OCI-M2 (cell line): ENCODE data around the gene CALN1.
"Not testable (repeated sequence)": the region's sequence is repeated elsewhere in the genome, so short reads cannot be mapped to it uniquely, and the experiment has no call there.

Experiments
- DNase-seq: peaks from one replicate; lab custom pipeline; 2025; ENCODE audit not compliant: unreplicated experiment; lab: John Stamatoyannopoulos, UW

CALN1 gene

DNA sequence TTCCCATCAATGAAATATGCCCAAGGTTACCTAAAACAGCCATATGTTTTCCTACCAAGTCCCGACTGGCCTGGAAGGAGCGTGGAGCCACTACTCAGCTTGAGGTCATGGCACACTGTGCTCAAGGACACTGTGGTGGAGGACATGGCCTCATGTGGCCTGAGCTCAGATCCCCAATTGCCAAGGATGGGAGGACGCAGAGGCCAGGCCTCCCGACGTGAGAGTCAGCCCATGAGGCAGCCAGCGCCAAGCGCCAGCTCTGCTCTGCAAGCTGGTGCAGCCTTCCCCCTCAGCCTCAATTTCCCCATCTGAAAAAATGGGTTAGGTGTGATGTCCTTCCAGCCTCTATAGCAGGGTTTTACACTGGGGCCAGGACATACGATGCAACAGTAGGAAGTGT lies 302.6 kb downstream of the CALN1 start:
- no peak for DNase-seq

DNA sequence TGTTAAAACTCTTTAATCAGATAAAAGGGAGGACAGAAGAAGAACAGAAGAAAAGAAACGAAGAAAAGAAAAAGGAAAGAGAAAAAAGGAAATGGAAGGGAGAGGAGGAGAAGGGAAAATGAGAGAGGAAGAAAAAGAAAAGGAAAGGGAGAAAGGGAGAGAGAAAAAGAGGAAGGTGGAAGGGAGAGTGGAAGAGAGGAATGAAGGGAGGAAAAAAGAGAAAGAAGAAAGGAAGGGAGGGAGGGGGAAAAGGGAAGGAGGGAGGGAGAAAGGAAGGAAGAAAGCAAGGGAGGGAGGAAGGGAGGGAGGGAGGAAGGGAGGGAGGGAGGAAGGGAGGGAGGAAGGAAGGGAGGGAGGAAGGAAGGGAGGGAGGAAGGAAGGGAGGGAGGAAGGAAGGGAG lies 305.7 kb downstream of the CALN1 start:
- DNase-seq = no peak

DNA sequence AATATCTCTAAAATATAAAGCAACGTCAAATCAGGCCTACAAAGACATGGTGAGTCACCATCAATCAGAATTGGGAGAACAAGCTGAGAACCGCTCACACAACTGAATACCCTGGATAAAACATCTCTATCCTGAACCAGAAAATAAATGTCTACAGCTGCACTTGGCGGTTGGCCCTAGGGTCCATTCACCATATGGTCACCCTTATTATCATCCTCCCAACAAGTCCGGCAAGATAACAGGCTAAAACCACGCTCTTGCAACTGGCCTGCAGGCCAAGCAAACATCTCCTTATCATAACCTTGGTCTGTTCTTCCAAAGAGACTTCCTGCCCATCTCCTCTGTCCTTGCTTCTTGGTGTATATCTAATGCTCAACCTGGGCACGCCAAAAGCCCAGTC lies 310.7 kb downstream of the CALN1 start:
- DNase-seq = no peak

DNA sequence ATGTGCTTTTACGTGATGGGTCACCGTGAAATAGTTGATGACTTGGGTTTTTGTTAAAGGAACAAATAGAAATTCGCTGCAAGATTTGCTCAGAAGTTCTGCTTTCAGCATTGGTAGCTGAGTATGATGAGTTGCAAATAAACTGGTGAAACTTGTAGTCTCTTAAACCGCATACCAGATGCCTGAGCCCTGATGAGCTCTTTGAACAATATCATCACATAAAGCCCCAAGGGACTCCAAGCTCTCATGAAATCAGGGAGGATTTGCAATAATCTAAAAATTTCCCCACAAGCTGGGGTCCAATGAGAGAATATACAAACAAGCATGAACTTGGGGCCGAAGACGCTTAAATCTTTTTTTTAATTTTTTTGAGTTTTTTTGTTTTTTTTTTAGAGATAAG lies 312.4 kb downstream of the CALN1 start:
- DNase-seq = no peak

DNA sequence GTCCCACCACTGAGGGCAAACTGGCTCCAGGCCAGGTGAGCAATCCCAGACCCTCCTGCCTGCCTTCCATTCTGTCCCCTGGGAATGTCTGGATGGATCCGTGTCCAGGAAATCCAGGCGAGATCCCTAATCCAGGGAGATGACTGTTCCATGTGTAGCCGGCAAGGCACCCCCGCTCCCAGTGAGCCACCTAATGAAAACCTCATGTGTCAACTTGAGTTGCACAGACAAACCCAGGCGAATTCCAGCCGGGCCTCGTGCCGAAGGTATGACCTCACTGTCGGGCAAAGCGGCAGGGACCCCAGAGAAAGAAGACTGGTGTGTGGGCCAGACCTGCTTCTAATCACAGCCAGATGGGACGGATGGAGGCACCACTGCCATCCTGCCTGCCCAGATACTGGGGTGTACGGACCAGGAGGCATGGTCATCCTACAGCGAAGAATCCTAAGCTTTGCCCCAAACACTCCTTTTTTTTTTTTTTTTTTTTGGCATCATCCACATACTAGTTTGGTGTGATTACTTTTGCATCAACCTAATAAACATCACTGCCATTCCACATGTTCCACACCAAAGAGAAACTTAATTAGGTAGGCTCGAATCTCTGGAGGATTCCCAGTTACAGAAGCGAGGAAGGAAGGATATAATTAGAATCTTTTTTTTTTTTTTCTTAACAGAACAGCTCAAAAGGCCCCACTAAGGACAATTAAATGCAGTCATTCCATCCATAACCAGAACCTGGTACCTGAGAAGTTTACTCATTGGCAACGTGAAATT lies 313.1 kb downstream of the CALN1 start:
- no peak for DNase-seq

DNA sequence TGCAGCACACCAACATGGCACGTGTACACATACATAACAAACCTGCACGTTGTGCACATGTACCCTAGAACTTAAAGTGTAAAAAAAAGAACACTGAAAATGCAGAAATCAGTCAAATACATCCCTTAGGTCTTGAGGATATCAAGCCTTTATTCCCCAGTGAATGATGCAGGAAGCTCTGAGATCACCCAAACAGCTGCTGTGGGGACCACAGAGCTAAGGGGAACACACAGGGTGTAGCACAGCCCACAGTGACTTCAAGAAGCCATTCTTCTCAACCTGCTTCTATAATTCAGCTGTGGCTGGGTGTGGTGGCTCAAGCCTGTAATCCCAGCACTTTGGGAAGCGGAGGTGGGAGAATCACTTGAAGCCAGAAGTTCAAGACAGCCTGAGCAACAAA lies 314.9 kb downstream of the CALN1 start:
- no peak for DNase-seq

DNA sequence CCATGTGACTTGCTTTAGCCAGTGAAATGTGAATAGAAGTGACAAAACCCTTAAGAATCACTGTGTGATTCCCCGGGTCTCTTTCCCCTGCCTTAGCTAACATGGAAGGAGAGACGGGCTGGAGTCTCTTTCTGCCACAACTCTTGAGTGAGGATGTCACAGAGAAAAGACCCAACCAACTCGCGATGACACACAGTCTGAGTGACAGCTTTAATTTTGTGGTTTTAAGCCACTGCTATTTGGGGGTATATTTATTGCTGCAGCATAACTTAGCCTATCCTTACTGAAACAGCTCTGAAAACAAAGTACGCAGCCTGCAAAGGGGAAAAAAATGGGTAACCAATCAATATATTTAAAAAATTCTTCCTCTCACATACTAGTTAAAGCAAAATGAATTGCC lies 319.4 kb downstream of the CALN1 start:
- DNase-seq = no peak

DNA sequence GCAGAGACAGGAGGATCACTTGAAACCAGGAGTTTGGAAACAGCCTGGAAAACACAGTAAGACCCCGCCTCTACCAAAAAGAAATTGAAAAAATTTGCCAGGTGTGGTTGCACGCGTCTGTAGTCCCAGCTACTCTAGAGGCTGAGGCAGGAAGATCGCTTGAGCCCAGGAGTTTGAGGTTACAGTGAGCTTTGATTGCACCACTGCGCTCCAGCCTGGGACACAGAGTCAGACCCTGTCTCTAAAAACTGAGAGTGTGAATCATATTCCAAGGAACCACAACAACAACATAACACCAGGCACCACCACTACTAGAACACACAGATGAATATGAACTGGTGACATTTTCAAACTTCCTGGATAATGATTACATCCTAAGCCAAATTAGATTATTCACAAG lies 324.2 kb downstream of the CALN1 start:
- DNase-seq = no peak

DNA sequence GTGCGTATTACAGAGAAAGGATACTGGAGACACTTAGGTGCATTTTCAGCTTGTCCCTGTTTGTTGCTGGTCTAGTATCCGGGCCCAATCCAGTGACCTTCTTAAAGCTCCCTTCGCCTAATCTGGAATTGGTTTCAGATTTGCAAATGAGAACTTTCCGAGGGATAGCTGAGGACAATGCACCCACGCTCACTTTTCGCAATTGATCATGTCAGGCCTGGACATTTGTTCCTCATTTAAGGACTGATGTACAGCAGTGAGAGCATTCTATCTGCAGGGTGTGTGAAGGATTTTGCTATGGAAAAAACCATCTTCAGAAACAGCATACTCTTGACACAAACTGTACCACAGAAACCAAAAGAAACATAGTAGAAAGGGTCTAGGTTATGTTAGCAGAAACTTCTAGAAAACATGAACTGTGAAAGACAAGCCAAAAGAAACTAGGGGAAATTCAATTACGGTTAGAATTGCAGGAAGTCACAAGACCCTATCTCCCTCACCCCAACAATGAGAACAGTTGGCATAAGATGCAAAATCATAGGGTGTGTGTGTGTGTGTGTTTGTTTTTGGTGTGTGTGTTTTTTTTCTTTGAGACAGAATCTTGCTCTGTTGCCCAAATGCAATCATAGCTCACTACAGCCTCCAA lies 331.1 kb downstream of the CALN1 start:
- no peak for DNase-seq

DNA sequence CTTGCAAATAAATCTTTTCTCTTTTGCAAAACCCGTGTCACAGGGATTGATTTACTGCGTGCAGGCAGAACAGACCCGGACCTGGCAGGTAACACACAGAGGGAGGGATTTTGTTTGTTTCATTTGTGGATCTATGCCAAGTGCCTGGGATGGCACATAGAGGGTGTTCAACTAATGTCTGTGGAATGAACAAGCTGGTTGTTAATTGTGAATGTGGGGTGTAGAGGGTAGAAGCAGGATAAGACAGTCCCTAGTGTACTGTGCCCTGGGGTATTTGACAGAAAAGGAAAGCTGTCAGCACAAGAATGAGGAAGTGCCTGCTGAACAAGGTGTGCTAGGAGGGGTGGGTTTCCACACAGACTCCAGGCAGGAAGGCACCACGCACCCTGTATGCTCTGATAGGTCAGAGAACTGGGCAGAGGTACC lies 331.8 kb downstream of the CALN1 start:
- no peak for DNase-seq

DNA sequence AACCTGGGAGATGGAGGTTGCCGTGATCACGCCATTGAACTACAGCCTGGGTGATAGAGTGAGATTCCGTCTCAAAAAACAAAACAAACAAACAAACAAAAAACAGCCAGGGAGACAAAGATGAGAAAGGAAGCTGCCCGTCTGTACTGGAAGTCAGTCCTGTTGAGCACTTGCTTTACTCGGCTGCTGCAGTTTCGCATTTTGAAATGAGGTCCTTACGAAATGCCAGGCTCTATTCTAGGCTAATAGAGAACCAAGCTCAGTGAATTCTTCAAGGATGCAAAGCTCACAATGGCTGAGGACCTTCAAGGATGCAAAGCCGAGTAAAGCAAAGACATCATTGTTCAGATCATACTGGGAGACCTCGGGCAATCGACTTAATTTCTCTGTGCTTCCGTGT lies 333.3 kb downstream of the CALN1 start:
- no peak for DNase-seq

DNA sequence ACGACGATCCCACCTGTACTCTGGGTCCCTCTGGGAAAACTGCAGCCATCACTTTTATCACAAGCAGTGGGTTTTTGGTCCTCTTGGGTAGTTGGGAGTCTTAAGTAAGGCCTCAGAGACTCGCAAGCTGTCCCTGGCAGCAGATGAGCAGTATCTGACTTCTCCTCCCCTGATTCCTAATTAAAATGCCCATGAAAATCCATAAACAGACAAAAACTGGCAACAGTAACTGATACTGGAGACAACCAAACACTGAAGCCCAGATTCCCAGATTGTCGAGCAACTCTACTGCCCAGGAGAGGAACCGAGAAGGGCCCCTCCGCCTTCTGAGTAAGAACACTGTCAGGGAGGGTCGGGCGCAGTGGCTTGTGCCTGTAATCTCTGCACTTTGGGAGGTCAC lies 333.8 kb downstream of the CALN1 start:
- no peak for DNase-seq

DNA sequence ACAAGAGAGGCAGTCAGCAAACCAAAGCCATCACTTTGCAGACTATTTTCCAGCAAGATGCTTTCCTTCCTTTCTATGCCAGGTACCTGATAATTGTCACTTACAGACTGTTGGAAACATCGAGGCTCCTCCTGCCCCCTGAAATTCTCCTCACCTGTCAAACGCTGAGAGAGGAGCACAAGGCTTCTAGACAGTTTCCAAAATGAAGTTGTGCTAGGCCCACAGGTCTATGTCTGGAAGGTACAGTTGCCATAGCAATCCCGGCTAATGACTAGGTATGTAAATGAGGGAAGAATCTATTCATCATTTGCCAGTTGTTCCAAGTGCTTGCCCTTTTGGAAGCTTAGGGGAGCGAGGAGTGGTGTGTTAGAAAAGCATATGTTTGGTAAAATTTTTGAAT lies 334.4 kb downstream of the CALN1 start:
- no peak for DNase-seq

DNA sequence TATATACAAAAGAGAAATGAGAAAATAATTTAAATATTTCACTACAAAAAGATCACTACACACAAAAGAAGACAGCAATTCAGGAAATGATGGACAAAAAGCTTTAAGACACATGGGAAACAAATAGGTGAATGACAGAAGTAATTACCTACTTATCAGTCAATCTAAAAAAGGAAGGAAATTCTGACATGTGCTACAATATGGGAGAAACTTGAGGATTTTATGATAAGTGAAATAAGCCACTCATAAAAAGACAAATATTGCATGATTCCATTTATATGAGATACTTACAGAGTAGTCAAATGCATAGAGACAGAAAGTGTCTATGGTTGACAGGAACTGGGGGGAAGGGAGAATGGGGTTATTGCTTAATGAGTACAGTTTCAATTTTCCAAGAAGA lies 339.2 kb downstream of the CALN1 start:
- DNase-seq = no peak

DNA sequence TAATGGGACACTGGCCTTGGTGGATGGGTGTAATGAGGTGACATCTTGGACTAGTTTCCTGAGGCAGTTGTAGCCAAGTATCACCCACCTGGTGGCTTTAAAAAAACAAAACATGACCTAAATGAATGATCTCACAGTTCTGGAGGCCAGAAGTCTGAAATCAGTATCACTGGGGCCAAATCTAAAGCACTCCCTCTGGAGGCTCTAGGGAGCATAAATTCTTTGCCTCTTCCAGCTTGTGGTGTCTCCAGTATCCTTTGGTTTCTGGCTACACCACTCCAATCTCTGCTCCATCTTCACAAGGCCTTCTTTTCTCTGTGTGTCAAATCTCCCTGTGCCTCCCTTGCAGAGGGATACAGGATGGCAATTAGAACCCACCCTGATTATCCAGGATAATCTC lies 342.9 kb downstream of the CALN1 start:
- DNase-seq = no peak

DNA sequence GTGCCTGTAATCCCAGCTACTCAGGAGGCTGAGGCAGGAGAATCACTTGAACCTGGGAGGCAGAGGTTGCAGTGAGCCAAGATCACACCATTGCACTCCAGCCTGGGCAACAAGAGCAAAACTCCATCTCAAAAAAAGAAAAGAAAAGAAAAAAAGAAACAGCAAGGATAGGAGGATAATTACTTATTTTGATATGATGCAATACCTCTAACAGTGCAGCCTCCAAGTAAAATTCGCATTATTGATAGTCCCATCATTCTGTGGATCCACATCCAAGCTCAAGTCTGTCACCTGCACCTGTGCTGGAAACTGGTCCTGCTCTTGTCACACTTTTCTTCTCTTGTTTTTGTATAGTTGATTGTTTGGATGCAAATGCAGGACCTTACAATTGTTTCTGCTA lies 346.4 kb downstream of the CALN1 start:
- not testable (repeated sequence) for DNase-seq

DNA sequence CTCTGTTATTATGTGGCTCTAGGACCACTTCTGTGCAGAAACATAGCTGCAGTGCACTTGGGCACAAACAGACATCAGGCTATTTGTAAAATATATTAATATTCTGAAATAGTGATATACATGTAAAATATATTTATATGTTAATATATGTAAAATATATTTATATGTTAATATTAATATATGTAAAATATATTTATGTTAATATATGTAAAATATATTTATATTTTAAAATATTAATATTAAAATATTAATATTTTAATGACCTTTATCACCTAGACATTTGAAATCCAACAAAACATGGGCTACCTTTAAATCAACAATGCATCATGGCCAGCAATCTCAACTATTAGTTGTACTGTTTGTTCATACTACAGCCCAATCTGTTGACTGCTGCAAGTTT lies 347.2 kb downstream of the CALN1 start:
- no peak for DNase-seq

DNA sequence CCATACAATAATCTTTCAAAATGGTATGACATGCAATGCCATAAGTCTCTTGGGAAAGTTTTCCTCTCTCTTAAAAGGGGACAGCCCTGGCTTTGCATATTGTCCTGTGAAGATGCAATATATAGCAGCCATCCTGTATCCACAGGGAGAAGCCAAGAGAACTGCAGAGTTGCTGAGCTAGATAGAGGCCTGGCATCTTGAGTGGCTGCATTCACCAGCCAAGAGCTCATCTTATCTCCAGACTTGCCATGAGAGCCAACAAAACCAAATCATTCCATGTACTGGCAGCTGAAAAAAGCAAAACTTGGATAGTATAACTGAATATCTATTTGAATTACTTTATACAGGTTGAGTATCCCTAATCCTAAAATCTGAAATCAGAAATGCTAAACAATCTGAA lies 348.8 kb downstream of the CALN1 start:
- DNase-seq = no peak

DNA sequence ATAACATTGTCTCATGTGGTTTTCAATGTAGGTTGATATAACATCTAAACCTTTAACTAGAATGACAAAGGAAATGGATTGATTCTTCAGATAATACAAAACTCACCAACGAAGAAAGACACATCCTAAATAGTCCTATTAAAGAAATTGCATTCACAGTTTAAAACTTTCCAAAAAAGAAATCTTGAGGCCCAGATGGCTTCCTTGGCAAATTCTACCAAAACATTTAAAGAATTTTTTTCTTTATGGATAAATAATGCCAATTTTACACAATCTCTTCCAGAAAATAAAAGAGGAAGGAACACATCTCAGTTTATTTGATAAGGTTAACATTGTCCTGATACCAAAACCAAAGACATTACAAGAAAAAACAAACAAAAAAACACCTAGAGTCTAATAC lies 349.5 kb downstream of the CALN1 start:
- DNase-seq = no peak

DNA sequence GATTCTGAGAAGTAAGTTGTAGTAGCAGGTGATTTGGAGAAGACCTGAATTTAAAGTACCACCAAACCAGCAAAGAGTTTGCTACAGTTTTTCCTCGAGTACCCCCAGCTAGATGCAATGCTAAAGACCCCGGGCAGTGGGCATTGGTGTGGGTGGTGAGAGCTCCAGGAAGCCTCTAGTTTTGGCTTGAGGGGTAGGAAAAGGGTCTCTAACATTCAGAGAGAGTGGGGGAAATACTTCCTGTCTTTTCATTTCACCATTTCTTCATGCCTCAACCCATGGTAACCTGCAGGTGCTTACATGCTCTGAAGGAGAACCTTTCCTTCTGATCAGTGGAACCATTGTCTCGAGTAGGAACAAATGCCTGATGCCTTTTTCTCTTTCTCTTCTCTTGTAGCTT lies 352.2 kb downstream of the CALN1 start:
- no peak for DNase-seq

DNA sequence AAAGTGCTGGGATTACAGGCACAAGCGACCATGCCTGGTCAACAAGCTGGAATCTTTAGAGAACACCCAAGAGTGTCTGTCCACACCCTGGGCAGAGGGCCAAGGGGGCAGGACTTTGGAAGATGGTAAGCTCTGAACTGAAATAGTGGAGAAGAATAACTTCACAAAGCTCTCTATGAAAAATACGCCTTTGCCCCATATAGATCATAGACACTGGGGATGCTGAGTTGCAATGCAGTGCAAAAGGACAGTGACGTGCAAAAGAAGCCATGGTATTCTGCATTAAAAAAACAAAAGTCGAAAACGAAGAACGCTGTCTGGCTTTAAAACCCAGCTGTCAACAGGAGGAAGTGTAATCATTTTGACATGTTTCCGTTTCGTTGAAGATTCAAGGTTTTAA lies 353.6 kb downstream of the CALN1 start:
- DNase-seq = no peak

DNA sequence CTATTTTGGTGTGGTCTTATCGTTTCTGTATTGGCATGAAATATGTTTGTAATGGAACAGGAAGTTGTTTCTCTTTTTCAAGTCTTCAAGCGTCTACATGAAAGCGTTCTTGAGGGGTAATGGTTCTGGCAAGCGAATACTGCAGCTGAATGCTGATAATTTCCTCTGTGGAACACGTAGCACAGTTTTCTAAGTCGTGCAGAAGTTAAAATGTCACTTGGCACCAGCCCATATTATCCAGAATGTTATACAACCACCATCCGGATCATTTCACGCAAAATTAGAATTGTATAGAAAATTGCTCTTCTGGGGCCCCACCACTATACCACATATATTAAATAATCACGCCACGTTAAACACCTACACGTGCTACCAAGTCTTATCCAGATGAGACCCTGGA lies 354.3 kb downstream of the CALN1 start:
- no peak for DNase-seq

DNA sequence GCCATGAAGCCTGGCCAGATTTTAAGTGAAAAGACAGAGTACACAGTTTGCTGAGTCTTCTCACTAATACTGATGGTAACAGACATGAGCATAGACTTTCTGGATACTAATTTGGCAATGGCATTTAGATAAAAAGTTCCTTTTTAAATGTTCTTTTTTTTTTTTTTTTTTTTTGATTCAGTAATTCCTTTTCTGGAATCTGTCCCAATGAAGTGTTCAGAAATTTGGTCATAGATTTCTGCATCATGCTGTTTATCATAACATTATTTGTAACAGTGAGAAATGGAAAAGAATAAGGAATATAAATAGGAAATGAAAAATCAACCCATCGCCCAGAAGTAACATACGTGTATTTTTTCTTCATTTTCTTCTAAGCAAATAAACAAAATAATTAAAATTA lies 354.9 kb downstream of the CALN1 start:
- DNase-seq = no peak
